ENCODE measurements around the gene S100G.
"Not testable (repeated sequence)": the region's sequence is repeated elsewhere in the genome, so short reads cannot be mapped to it uniquely, and the experiment has no call there.

The S100G gene, protein sequence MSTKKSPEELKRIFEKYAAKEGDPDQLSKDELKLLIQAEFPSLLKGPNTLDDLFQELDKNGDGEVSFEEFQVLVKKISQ

DNA sequence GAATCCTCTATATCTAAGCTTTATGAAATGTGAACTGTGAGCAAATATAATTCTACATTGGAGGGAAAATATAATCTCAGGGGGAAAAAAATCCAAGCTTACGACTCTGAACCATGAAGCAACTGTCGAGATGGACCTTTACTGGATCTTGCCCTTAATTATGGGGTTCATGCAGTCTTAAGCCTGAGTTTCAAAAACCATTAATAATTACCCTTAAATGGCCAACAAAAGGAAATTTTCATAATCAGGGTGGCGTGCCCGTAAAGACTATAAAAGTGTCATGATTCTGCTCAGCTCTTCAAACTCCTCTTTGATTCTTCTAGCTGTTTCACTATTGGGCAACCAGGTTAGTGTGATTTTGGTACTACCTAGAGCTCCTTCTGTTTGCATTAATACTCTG lies at the start of gene S100G:
TSS of gene S100G (plus strand) at position 301 of the 400 bp plus-strand sequence. CDS start 849 bp downstream, outside the sequence.
- Histone ChIP-seq H3K27ac (ENCODE audit: low read depth in 2 of 2, low read length in 2 of 2) (no peak within 1 kb of the TSS), H3K27me3 (ENCODE audit: control insufficient read depth in 2 of 2, insufficient read depth in 2 of 2, low read length in 2 of 2) (peaks cover 7% of the 10 kb centered on the region in 2 donors), H3K4me3 (ENCODE audit: low read length in 2 of 2) (no peak within 1 kb of the TSS)

DNA sequence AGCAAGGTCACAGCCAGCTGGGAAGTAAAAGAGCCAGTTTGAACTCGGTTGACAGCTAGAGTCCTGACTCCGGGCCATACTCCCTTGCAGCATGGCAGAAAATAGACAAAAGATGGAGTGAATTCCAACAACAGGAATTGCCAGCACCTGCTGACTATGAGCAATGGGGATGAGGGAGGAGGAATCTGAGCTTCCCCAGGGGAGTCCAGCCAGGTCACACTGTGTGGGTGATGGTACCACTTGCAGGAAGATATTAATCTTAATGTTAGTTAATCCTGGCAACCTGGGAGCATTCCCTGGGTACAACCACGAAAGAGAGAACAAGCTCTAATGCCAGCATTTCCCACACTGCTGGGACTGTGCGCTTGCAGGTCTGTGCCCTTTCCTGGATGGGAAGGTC lies 48.1 kb upstream of the S100G start:
- H3K4me1 ChIP-seq (ENCODE audit: control insufficient read depth in 2 of 2, insufficient read depth in 2 of 2, low read length in 2 of 2) = no peaks in the 10 kb centered on the region
- no peak overlapping the region for H3K4me3 ChIP-seq (ENCODE audit: low read length in 2 of 2)
- H3K9ac ChIP-seq (ENCODE audit: low read depth in 1 of 2, low read length in 2 of 2) = no peak overlapping the region
- H3K27ac ChIP-seq (ENCODE audit: low read depth in 2 of 2, low read length in 2 of 2) = no peak overlapping the region
- H3K36me3 ChIP-seq (ENCODE audit: control insufficient read depth in 2 of 2, insufficient read depth in 2 of 2, low read length in 2 of 2) = no peaks in the 10 kb centered on the region
- H3K9me3 ChIP-seq (ENCODE audit: control insufficient read depth in 2 of 2, low read length in 2 of 2) = no peaks in the 10 kb centered on the region
- H3K27me3 ChIP-seq (ENCODE audit: control insufficient read depth in 2 of 2, insufficient read depth in 2 of 2, low read length in 2 of 2) = peaks cover 1 to 2% of the 10 kb centered on the region in 2 donors

More for the DNA sequence above, at the start of gene S100G:
- Histone ChIP-seq H3K9ac (ENCODE audit: low read depth in 1 of 2, low read length in 2 of 2) (no peak within 1 kb of the TSS), H3K9me3 (ENCODE audit: control insufficient read depth in 2 of 2, low read length in 2 of 2) (no peaks in the 10 kb centered on the region), H3K4me1 (ENCODE audit: control insufficient read depth in 2 of 2, insufficient read depth in 2 of 2, low read length in 2 of 2) (peaks cover 0 to 2% of the 10 kb centered on the region in 2 donors), H3K36me3 (ENCODE audit: control insufficient read depth in 2 of 2, insufficient read depth in 2 of 2, low read length in 2 of 2) (no peaks in the 10 kb centered on the region)

DNA sequence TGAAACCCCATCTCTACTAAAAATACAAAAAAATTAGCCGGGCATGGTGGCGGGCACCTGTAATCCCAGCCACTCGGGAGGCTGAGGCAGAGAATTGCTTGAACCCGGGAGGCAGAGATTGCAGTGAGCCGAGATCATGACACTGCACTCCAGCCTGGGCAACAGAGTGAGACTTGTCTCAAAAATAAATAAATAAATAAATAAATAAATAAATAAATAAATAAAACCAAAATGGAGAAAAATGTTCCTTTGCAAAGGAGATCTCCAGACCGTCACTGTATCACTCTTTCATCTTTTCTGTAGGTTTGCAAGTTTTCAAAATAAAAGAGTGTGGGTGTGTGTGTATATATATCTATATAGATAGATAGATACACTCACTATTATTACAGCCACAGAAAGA lies 46.7 kb upstream of the S100G start:
- H3K4me3 ChIP-seq (ENCODE audit: low read length in 2 of 2); H3K4me1 ChIP-seq (ENCODE audit: control insufficient read depth in 2 of 2, insufficient read depth in 2 of 2, low read length in 2 of 2); H3K27me3 ChIP-seq (ENCODE audit: control insufficient read depth in 2 of 2, insufficient read depth in 2 of 2, low read length in 2 of 2); H3K9ac ChIP-seq (ENCODE audit: low read depth in 1 of 2, low read length in 2 of 2); H3K27ac ChIP-seq (ENCODE audit: low read depth in 2 of 2, low read length in 2 of 2); H3K36me3 ChIP-seq (ENCODE audit: control insufficient read depth in 2 of 2, insufficient read depth in 2 of 2, low read length in 2 of 2); H3K9me3 ChIP-seq (ENCODE audit: control insufficient read depth in 2 of 2, low read length in 2 of 2): not testable (repeated sequence)

DNA sequence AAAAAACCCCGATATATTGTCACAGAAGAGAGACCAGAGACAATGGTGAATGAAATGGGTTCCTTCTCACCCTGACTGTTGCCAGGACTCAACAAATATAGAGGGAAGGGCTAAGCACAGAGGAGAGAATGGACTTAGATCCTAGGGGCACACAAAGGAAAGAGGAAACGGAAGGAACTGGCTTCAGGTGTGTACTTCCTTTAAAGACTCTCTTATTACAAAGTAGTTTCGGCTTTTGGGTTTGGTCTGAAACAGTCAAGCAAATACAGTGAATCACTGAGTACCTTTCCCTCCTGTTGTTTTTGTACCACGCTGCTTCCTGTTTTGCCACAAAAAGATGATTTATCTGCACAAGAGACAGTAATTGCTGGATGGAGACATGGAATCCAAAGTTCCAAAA lies 46.1 kb upstream of the S100G start:
- Histone ChIP-seq H3K27me3 (ENCODE audit: control insufficient read depth in 2 of 2, insufficient read depth in 2 of 2, low read length in 2 of 2) (peaks cover 1 to 2% of the 10 kb centered on the region in 2 donors), H3K9ac (ENCODE audit: low read depth in 1 of 2, low read length in 2 of 2) (no peak overlapping the region), H3K4me3 (ENCODE audit: low read length in 2 of 2) (no peak overlapping the region), H3K27ac (ENCODE audit: low read depth in 2 of 2, low read length in 2 of 2) (peak overlapping the region; percentile 44 to 47), H3K36me3 (ENCODE audit: control insufficient read depth in 2 of 2, insufficient read depth in 2 of 2, low read length in 2 of 2) (no peaks in the 10 kb centered on the region), H3K9me3 (ENCODE audit: control insufficient read depth in 2 of 2, low read length in 2 of 2) (no peaks in the 10 kb centered on the region), H3K4me1 (ENCODE audit: control insufficient read depth in 2 of 2, insufficient read depth in 2 of 2, low read length in 2 of 2) (no peaks in the 10 kb centered on the region)

DNA sequence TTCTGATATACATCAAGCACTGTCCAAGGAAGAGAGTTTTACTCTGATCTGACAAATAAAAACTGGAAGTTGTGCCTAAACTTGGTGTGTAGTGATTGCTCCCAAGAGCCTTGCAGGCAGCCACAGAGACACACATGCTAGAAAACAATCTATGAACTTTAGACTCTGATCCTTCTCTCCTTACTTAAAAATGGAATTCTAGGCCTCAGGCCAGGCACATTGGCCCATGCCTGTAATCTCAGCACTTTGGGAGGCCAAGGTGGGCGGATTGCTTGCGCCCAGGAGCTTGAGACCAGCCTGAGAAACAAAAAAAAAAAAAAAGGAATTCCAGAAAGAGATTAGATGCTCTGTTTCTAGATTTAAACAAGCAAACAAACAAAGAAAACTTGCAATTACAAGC lies 45.6 kb upstream of the S100G start:
- no peaks in the 10 kb centered on the region for H3K36me3 ChIP-seq (ENCODE audit: control insufficient read depth in 2 of 2, insufficient read depth in 2 of 2, low read length in 2 of 2)
- no peaks in the 10 kb centered on the region for H3K9me3 ChIP-seq (ENCODE audit: control insufficient read depth in 2 of 2, low read length in 2 of 2)
- peak overlapping the region; percentile 21 to 47 for H3K27ac ChIP-seq (ENCODE audit: low read depth in 2 of 2, low read length in 2 of 2)
- no peaks in the 10 kb centered on the region for H3K4me1 ChIP-seq (ENCODE audit: control insufficient read depth in 2 of 2, insufficient read depth in 2 of 2, low read length in 2 of 2)
- H3K9ac ChIP-seq (ENCODE audit: low read depth in 1 of 2, low read length in 2 of 2) = no peak overlapping the region
- H3K27me3 ChIP-seq (ENCODE audit: control insufficient read depth in 2 of 2, insufficient read depth in 2 of 2, low read length in 2 of 2) = peaks cover 2% of the 10 kb centered on the region in 2 donors
- H3K4me3 ChIP-seq (ENCODE audit: low read length in 2 of 2) = no peak overlapping the region

DNA sequence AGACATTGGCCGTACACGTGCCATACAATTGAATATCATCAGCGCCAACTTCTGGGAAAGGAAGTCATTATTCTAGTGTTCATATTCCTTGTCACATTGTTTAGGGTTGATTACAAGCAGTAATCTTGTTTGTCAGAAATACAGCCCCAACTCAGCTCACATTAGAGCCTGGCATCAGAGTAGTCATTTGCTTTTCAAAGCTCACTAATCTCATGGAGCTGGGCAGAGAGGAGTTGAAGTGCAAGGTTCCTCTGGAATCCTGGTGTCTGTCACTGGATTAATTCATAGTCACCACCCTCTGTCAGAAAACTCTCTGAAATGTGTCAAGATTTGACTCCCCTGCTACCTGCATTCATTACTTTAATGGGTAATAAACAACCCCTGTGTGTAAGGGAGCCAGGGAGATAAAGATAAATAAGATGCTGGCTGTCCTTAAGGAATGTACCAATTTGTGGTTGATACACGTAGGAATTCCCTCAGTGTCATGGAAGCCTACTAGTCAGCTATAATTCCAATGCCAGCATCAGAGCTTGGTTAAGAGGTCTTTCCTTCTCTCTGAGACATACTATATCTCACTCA lies 43.7 kb upstream of the S100G start:
- Histone ChIP-seq H3K9ac (ENCODE audit: low read depth in 1 of 2, low read length in 2 of 2) (no peak overlapping the region), H3K27ac (ENCODE audit: low read depth in 2 of 2, low read length in 2 of 2) (no peak overlapping the region), H3K4me1 (ENCODE audit: control insufficient read depth in 2 of 2, insufficient read depth in 2 of 2, low read length in 2 of 2) (no peaks in the 10 kb centered on the region), H3K36me3 (ENCODE audit: control insufficient read depth in 2 of 2, insufficient read depth in 2 of 2, low read length in 2 of 2) (no peaks in the 10 kb centered on the region), H3K9me3 (ENCODE audit: control insufficient read depth in 2 of 2, low read length in 2 of 2) (no peaks in the 10 kb centered on the region), H3K4me3 (ENCODE audit: low read length in 2 of 2) (no peak overlapping the region), H3K27me3 (ENCODE audit: control insufficient read depth in 2 of 2, insufficient read depth in 2 of 2, low read length in 2 of 2) (peaks cover 2 to 3% of the 10 kb centered on the region in 2 donors)

DNA sequence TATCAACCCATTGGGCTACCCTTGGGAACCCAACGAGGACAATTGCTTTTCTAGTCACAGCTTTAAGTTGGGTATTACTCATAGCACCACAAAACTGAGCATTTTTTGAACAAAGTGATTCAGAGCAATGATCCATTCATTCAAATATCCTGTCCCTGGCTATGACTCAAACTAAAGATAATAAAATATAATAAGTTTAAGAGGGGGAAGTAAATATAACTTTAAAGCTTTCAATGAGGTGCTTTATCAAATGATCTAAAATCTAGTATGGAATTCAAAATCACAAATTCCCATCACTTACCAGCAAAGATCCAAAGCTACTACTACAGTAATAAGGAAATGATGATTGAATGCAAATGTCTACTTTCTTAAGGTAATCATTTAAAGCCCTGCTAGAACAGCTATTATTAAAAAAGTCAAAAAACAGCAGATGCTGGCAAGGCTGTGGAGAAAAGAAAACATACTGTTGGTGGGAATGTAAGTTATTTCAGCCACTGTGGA lies 39.8 kb upstream of the S100G start:
- Histone ChIP-seq H3K27me3 (ENCODE audit: control insufficient read depth in 2 of 2, insufficient read depth in 2 of 2, low read length in 2 of 2) (peaks cover 0 to 5% of the 10 kb centered on the region in 2 donors), H3K9me3 (ENCODE audit: control insufficient read depth in 2 of 2, low read length in 2 of 2) (no peaks in the 10 kb centered on the region), H3K9ac (ENCODE audit: low read depth in 1 of 2, low read length in 2 of 2) (no peak overlapping the region), H3K4me3 (ENCODE audit: low read length in 2 of 2) (no peak overlapping the region), H3K4me1 (ENCODE audit: control insufficient read depth in 2 of 2, insufficient read depth in 2 of 2, low read length in 2 of 2) (no peaks in the 10 kb centered on the region), H3K36me3 (ENCODE audit: control insufficient read depth in 2 of 2, insufficient read depth in 2 of 2, low read length in 2 of 2) (no peaks in the 10 kb centered on the region), H3K27ac (ENCODE audit: low read depth in 2 of 2, low read length in 2 of 2) (no peak overlapping the region)

DNA sequence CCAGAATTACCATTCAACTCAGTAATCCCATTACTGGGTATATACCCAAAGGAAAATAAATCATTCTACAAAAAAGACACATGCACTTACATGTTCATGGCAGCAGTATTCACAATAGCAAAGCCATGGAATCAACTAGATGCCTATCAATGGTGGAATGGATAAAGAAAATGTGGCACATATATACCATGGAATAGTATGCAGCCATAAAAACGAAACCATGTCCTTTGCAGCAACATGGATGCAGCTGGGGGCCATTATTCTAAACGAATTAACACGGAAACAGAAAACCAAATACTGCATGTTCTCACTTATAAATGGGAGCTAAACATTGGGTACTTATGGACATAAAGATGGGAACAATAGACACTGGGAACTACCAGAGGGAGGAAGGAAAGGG lies 39.3 kb upstream of the S100G start:
- H3K36me3 ChIP-seq (ENCODE audit: control insufficient read depth in 2 of 2, insufficient read depth in 2 of 2, low read length in 2 of 2); H3K27ac ChIP-seq (ENCODE audit: low read depth in 2 of 2, low read length in 2 of 2); H3K4me1 ChIP-seq (ENCODE audit: control insufficient read depth in 2 of 2, insufficient read depth in 2 of 2, low read length in 2 of 2); H3K9me3 ChIP-seq (ENCODE audit: control insufficient read depth in 2 of 2, low read length in 2 of 2); H3K9ac ChIP-seq (ENCODE audit: low read depth in 1 of 2, low read length in 2 of 2); H3K27me3 ChIP-seq (ENCODE audit: control insufficient read depth in 2 of 2, insufficient read depth in 2 of 2, low read length in 2 of 2); H3K4me3 ChIP-seq (ENCODE audit: low read length in 2 of 2): not testable (repeated sequence)

DNA sequence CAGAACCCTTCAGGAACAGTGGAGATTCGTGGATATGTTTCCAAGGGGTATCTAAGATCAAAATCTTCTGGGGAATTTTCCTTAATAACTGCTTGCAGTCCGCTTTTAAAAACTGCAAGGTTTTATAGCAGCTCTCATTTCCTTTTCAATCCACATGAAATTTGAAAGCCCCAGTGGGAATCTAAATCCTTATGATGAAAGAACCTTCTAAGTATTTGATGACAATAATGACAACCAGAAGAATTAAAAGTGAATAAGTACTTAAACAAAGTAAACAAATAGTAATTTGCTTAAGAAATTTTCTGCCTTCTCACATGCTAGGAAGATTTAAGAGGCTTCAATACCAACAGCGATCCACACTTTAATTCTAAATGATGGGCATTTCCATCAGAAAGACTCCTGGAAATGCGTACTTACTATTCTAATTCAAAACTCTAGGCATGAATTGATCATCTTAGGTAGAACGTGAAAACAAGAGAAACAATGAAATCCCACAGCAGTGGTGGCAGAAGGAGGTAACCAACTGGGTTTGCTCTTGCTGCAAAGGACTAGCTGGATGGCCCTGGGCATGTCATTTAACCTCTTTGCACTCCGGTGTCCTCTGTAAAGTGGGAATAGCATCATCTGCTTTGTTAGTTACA lies 37.6 kb upstream of the S100G start:
- H3K9me3 ChIP-seq (ENCODE audit: control insufficient read depth in 2 of 2, low read length in 2 of 2) = no peaks in the 10 kb centered on the region
- H3K27ac ChIP-seq (ENCODE audit: low read depth in 2 of 2, low read length in 2 of 2) = no peak overlapping the region
- H3K36me3 ChIP-seq (ENCODE audit: control insufficient read depth in 2 of 2, insufficient read depth in 2 of 2, low read length in 2 of 2) = peaks cover 0 to 5% of the 10 kb centered on the region in 2 donors
- H3K4me1 ChIP-seq (ENCODE audit: control insufficient read depth in 2 of 2, insufficient read depth in 2 of 2, low read length in 2 of 2) = no peaks in the 10 kb centered on the region
- H3K4me3 ChIP-seq (ENCODE audit: low read length in 2 of 2) = no peak overlapping the region
- no peak overlapping the region for H3K9ac ChIP-seq (ENCODE audit: low read depth in 1 of 2, low read length in 2 of 2)
- peaks cover 3 to 5% of the 10 kb centered on the region in 2 donors for H3K27me3 ChIP-seq (ENCODE audit: control insufficient read depth in 2 of 2, insufficient read depth in 2 of 2, low read length in 2 of 2)

DNA sequence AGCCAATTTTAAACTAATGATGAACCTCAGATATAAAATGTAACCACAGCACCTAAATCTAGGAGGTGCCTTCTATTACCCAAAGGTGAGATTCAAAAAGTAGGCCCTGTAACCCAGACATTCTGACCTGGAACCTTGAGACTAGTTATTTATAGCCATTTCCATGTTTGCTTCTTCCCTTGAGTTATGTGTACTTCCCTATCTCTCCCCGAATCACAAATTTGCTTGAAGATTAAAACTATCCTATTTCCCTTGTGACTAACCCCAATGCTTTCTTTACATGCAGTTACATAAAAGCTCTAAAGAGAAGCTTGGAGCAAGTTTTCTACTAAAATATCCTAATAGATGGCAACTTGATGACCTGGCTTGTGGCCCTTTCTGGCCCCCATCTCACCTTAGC lies 32.6 kb upstream of the S100G start:
- Histone ChIP-seq H3K9ac (ENCODE audit: low read depth in 1 of 2, low read length in 2 of 2) (no peak overlapping the region), H3K9me3 (ENCODE audit: control insufficient read depth in 2 of 2, low read length in 2 of 2) (no peaks in the 10 kb centered on the region), H3K27ac (ENCODE audit: low read depth in 2 of 2, low read length in 2 of 2) (no peak overlapping the region), H3K4me1 (ENCODE audit: control insufficient read depth in 2 of 2, insufficient read depth in 2 of 2, low read length in 2 of 2) (peaks cover 0 to 6% of the 10 kb centered on the region in 2 donors), H3K4me3 (ENCODE audit: low read length in 2 of 2) (no peak overlapping the region), H3K36me3 (ENCODE audit: control insufficient read depth in 2 of 2, insufficient read depth in 2 of 2, low read length in 2 of 2) (peaks cover 0 to 5% of the 10 kb centered on the region in 2 donors), H3K27me3 (ENCODE audit: control insufficient read depth in 2 of 2, insufficient read depth in 2 of 2, low read length in 2 of 2) (peaks cover 2 to 3% of the 10 kb centered on the region in 2 donors)
